GM12878 (cell line): ENCODE measurements around the gene FARS2. TPM values are rescaled to one million over a fixed set of nuclear protein-coding genes. Genes with fewer than 3 reads are reported as not detected.

Experiments used
- ATAC-seq: fragments of 200-7000 bp; cut with Tn5 transposase; 3 replicates; pipeline ENCODE4 v1.9.1; 2020; ENCODE audit warnings: mild to moderate bottlenecking, moderate library complexity
- BruUV-seq: library from RNA; stranded (reverse); fragments of 400-500 nt; replicated peaks from 2 replicates; lab custom pipeline; 2021; lab: Mats Ljungman, UMichigan
- CTCF ChIA-PET: fragments of 300-600 bp; sonication (Branson Sonifier 250); formaldehyde crosslinking; extraction: SDS; loops from one replicate; lab custom pipeline; 2021; ENCODE audit warnings: inconsistent platforms; lab: Yijun Ruan, JAX
- POLR2A ChIA-PET: fragments of 350-600 bp; formaldehyde crosslinking; extraction: SDS; loops from one replicate; lab custom pipeline; 2021; ENCODE audit warnings: inconsistent platforms; lab: Charles Lee
- RAD21 ChIA-PET: fragments of 300-600 bp; sonication (Branson Sonifier 250); formaldehyde crosslinking; loops from one replicate; lab custom pipeline; 2023; ENCODE audit warnings: antibody characterized with exemption; ENCODE audit not compliant: unreplicated experiment; lab: Charles Lee
- SMC1A ChIA-PET: fragments of 300-600 bp; sonication (Branson Sonifier 250); formaldehyde crosslinking; loops from one replicate; lab custom pipeline; 2023; ENCODE audit not compliant: unreplicated experiment, uncharacterized antibody; lab: Charles Lee
- DNase-seq: peaks from one replicate; pipeline ENCODE4 v3.0.0-alpha.2; 2011; ENCODE audit warnings: low read depth, low spot score
- FAIRE-seq: peaks from 3 replicates; lab custom pipeline; 2011; peaks lifted over from hg19 to GRCh38; lab: Jason Lieb, UNC
- H2AFZ ChIP-seq: 2 replicates; pipeline ENCODE4 v1.6.0; 2011; ENCODE audit warnings: low read depth, low read length, control low read depth; ENCODE audit not compliant: control insufficient read depth
- H3K27ac ChIP-seq: 2 replicates; pipeline ENCODE4 v1.5.1; 2011; ENCODE audit warnings: control low read depth; ENCODE audit not compliant: control insufficient read depth, insufficient read depth
- H3K27me3 ChIP-seq, 2 experiments: replicated peaks in 1 of 2; 2 replicates each; pipeline versions ENCODE4 v1.6.0 to v1.6.1; 2011; ENCODE audit warnings: low read length in 1 of 2; ENCODE audit not compliant: control insufficient read depth in 2 of 2, insufficient read depth in 2 of 2
- H3K36me3 ChIP-seq, 2 experiments: 2 replicates each; pipeline ENCODE4 v1.5.1; 2011; ENCODE audit warnings: low read length in 1 of 2; ENCODE audit not compliant: control insufficient read depth in 2 of 2, insufficient read depth in 2 of 2
- H3K4me1 ChIP-seq: 2 replicates; pipeline ENCODE4 v1.6.1; 2011; ENCODE audit warnings: mild to moderate bottlenecking, low read length, moderate library complexity, mixed read lengths; ENCODE audit not compliant: control insufficient read depth, insufficient read depth
- H3K4me2 ChIP-seq: 2 replicates; pipeline ENCODE4 v1.6.0; 2011; ENCODE audit warnings: control low read depth; ENCODE audit not compliant: control insufficient read depth, insufficient read depth
- H3K4me3 ChIP-seq: fragments of 200-600 bp; sonication (generic); 2 replicates; pipeline ENCODE4 v1.5.1; 2016
- H3K79me2 ChIP-seq: 2 replicates; pipeline ENCODE4 v1.6.0; 2011; ENCODE audit warnings: low read length; ENCODE audit not compliant: control insufficient read depth, insufficient read depth
- H3K9ac ChIP-seq: 2 replicates; pipeline ENCODE4 v1.8.0; 2011; ENCODE audit warnings: low read length, control low read depth, mixed read lengths; ENCODE audit not compliant: control insufficient read depth, insufficient read depth
- H3K9me3 ChIP-seq: replicated peaks from 3 replicates; pipeline ENCODE4 v1.5.1; 2011; ENCODE audit warnings: mild to moderate bottlenecking, low read length; ENCODE audit not compliant: control insufficient read depth, insufficient read depth
- H4K20me1 ChIP-seq: 2 replicates; pipeline ENCODE4 v1.6.0; 2011; ENCODE audit not compliant: control insufficient read depth, insufficient read depth
- EP300 ChIP-seq, 2 experiments: fragments of 150-350 bp in 1 of 2; IDR thresholded peaks; 2 replicates each; pipeline ENCODE4 v1.6.1; 2011 to 2012; ENCODE audit warnings: low read depth in 2 of 2, low read length in 2 of 2, borderline replicate concordance in 1 of 2, improper control_type of control experiment in 1 of 2, inconsistent platforms in 1 of 2; ENCODE audit not compliant: control insufficient read depth in 1 of 2
- KAT2A ChIP-seq: conservative IDR thresholded peaks from 2 replicates; pipeline ENCODE4 v1.6.1; 2011; ENCODE audit warnings: low read depth, low read length; ENCODE audit not compliant: control insufficient read depth
- MYC ChIP-seq: IDR thresholded peaks from 2 replicates; pipeline ENCODE4 v1.6.1; 2011; ENCODE audit warnings: mild to moderate bottlenecking, low read length, moderate library complexity, inconsistent platforms; ENCODE audit not compliant: insufficient read depth, insufficient replicate concordance, insufficient read length, severe bottlenecking
- NFIC ChIP-seq: IDR thresholded peaks from 2 replicates; pipeline ENCODE4 v1.6.1; 2012; ENCODE audit warnings: low read depth, mild to moderate bottlenecking, inconsistent platforms, low read length, moderate library complexity
- PAX8 ChIP-seq: fragments of 450-650 bp; IDR thresholded peaks from 2 replicates; pipeline ENCODE4 v1.6.1; 2017; ENCODE audit warnings: mild to moderate bottlenecking, moderate library complexity
- RB1 ChIP-seq: fragments of 450-650 bp; formaldehyde crosslinking; IDR thresholded peaks from 2 replicates; pipeline ENCODE4 v1.6.1; 2017; ENCODE audit warnings: mild to moderate bottlenecking, borderline replicate concordance
- SRF ChIP-seq, 2 experiments: IDR thresholded peaks; 2 replicates each; pipeline ENCODE4 v1.6.1; 2011; ENCODE audit warnings: low read depth in 2 of 2, low read length in 2 of 2, mild to moderate bottlenecking in 1 of 2, moderate library complexity in 1 of 2
- TBL1XR1 ChIP-seq: IDR thresholded peaks from 2 replicates; pipeline ENCODE4 v1.6.1; 2012; ENCODE audit warnings: low read depth, low read length, improper control_type of control experiment
- TCF3 ChIP-seq: IDR thresholded peaks from 2 replicates; pipeline ENCODE4 v1.6.1; 2012; ENCODE audit warnings: low read depth, mild to moderate bottlenecking, low read length, borderline replicate concordance; ENCODE audit not compliant: insufficient read depth
- WRNIP1 ChIP-seq: IDR thresholded peaks from 2 replicates; pipeline ENCODE4 v1.6.1; 2011; ENCODE audit warnings: low read depth, low read length, improper control_type of control experiment, borderline replicate concordance
- ZNF622 ChIP-seq: fragments of 450-650 bp; IDR thresholded peaks from 2 replicates; pipeline ENCODE4 v1.6.1; 2017; ENCODE audit warnings: mild to moderate bottlenecking, inconsistent platforms
- WGBS: methylation state at CpG from one replicate; pipeline ENCODE4 v1.1.6; 2016; ENCODE audit warnings: low lambda C conversion rate; ENCODE audit not compliant: insufficient replicate concordance, insufficient coverage; ENCODE audit errors: missing lambda C conversion rate; 5-methylcytosine and 5-hydroxymethylcytosine counted together
- in situ Hi-C: fragments of 300-500 bp; cut with MboI; formaldehyde crosslinking; loops from 9 replicates; pipeline ENCODE4 v1.14.3; 2018; ENCODE audit warnings: mixed read lengths
- intact Hi-C: fragments of 100-400 bp; cut with micrococcal nuclease; formaldehyde crosslinking; loops from one replicate; pipeline ENCODE4 v1.14.2; 2022; ENCODE audit not compliant: unreplicated experiment
- polyA plus RNA-seq, 11 experiments: library from polyadenylated mRNA; depleted of rRNA in 4 of 11; unstranded in 6 of 11; stranded (reverse) in 5 of 11; fragments of >200 nt; fragmentation: Nextera tagmentation in 4 of 11; fragmentation: Illumina TruSeq in 1 of 11; extraction: Ambion mirVana in 4 of 11; extraction: Trizol in 1 of 11; gene quantifications; 1 replicate in 1 of 11; 2 replicates in 10 of 11; pipeline versions ENCODE4 v1.2.1 to v1.2.3, GENCODE V29; 2011 to 2016; ENCODE audit warnings: inconsistent platforms in 2 of 11, missing spikeins in 2 of 11, low read depth in 1 of 11
- total RNA-seq, 4 experiments: library from RNA; depleted of rRNA in 3 of 4; stranded (reverse); fragments of >200 nt in 3 of 4; fragmentation: Illumina TruSeq in 1 of 4; extraction: Trizol in 1 of 4; gene quantifications; 2 replicates each; pipeline versions ENCODE4 v1.2.1 to v1.2.3, GENCODE V29; 2013 to 2021
- TF ChIP-seq, protein P1 (sequence below): IDR thresholded peaks from 2 replicates; pipeline ENCODE4 v1.6.1; 2012; ENCODE audit warnings: improper control_type of control experiment, low read depth, low read length; ENCODE audit not compliant: insufficient replicate concordance
- TF ChIP-seq, protein P2 (sequence below): IDR thresholded peaks from 2 replicates; pipeline ENCODE4 v1.6.1; 2011; ENCODE audit warnings: low read depth, mild to moderate bottlenecking, low read length, moderate library complexity, borderline replicate concordance; ENCODE audit errors: extremely low read depth
- TF ChIP-seq, protein P3 (sequence below): IDR thresholded peaks from 2 replicates; pipeline ENCODE4 v1.6.1; 2011; ENCODE audit warnings: mild to moderate bottlenecking, low read depth, low read length, moderate library complexity; ENCODE audit not compliant: insufficient replicate concordance
- TF ChIP-seq, protein P4 (sequence below): IDR thresholded peaks from 2 replicates; pipeline ENCODE4 v1.6.1; 2012; ENCODE audit warnings: low read length, inconsistent platforms

Gene FARS2
- total and polyA plus RNA-seq, 10 of the 15 experiments (the other 5 are each of a cell fraction or from before 2014, with no cell fraction given), result 16.8 to 46.7 (median 25.6) TPM

DNA sequence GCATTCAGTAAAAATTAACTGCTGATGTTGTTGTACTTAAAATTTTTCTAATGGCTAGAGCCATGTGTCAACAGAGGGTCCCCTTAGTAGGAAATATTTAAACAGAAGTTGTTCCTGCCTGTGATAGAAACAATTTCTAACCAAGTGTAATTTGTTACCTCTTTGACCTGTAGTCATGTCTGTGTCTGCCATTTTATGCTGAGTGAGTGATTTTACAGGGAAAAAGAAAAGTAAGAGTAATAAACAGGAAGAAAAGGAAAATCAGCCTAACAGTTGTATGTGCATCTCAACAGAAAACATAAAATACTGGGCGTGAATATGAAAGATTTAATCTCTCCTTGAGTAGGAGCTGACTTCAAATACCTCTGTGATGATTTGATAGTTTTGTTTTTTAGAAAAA, 172.0 kb downstream of the FARS2 start:
- Histone ChIP-seq H3K4me2 (no peak overlapping the region), H3K79me2 (no peaks in the 10 kb centered on the region), H4K20me1 (no peaks in the 10 kb centered on the region), H3K36me3 (no peaks in the 10 kb centered on the region; a peak in 1 of 4 replicates), H3K4me1 (no peaks in the 10 kb centered on the region), H3K9me3 (no peaks in the 10 kb centered on the region), H2AFZ (no peak overlapping the region), H3K4me3 (no peak overlapping the region), H3K27me3 (no peaks in the 10 kb centered on the region), H3K9ac (no peak overlapping the region), H3K27ac (no peak overlapping the region)
- ChIA-PET POLR2A (no interaction called here), RAD21 (no interaction called here), SMC1A (interaction anchor here (0.9 kb wide), 1 partner anchor 8 kb away, joined by 3 read pairs; no protein-coding TSS in a partner anchor), CTCF (interaction anchor here (1.3 kb wide), 1 partner anchor 138 kb away, joined by 3 read pairs; no protein-coding TSS in a partner anchor)
- ATAC-seq, result no peak
- FAIRE-seq, result no peak
- in situ Hi-C loops (no loop called here), intact Hi-C loops (no loop called here)
- no TSS peak for BruUV-seq
- no peak for DNase-seq
- 100% methylated on average over 1 of the region's 1 CpG for WGBS
- TF ChIP-seq, protein P1, sequence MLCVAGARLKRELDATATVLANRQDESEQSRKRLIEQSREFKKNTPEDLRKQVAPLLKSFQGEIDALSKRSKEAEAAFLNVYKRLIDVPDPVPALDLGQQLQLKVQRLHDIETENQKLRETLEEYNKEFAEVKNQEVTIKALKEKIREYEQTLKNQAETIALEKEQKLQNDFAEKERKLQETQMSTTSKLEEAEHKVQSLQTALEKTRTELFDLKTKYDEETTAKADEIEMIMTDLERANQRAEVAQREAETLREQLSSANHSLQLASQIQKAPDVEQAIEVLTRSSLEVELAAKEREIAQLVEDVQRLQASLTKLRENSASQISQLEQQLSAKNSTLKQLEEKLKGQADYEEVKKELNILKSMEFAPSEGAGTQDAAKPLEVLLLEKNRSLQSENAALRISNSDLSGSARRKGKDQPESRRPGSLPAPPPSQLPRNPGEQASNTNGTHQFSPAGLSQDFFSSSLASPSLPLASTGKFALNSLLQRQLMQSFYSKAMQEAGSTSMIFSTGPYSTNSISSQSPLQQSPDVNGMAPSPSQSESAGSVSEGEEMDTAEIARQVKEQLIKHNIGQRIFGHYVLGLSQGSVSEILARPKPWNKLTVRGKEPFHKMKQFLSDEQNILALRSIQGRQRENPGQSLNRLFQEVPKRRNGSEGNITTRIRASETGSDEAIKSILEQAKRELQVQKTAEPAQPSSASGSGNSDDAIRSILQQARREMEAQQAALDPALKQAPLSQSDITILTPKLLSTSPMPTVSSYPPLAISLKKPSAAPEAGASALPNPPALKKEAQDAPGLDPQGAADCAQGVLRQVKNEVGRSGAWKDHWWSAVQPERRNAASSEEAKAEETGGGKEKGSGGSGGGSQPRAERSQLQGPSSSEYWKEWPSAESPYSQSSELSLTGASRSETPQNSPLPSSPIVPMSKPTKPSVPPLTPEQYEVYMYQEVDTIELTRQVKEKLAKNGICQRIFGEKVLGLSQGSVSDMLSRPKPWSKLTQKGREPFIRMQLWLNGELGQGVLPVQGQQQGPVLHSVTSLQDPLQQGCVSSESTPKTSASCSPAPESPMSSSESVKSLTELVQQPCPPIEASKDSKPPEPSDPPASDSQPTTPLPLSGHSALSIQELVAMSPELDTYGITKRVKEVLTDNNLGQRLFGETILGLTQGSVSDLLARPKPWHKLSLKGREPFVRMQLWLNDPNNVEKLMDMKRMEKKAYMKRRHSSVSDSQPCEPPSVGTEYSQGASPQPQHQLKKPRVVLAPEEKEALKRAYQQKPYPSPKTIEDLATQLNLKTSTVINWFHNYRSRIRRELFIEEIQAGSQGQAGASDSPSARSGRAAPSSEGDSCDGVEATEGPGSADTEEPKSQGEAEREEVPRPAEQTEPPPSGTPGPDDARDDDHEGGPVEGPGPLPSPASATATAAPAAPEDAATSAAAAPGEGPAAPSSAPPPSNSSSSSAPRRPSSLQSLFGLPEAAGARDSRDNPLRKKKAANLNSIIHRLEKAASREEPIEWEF, result no peak
- TF ChIP-seq TCF3 (no peak), MYC (no peak), RB1 (no peak), ZNF622 (no peak), WRNIP1 (no peak), NFIC (no peak), PAX8 (no peak), SRF (IDR thresholded peaks at IDR 0.05; ENCODE audit: low read depth in 2 of 2, low read length in 2 of 2) (no peak), KAT2A (no peak), TBL1XR1 (no peak), EP300 (IDR thresholded peaks at IDR 0.05; ENCODE audit: borderline replicate concordance in 1 of 2, control insufficient read depth in 1 of 2, low read depth in 2 of 2, low read length in 2 of 2) (no peak)
- TF ChIP-seq, protein P2, sequence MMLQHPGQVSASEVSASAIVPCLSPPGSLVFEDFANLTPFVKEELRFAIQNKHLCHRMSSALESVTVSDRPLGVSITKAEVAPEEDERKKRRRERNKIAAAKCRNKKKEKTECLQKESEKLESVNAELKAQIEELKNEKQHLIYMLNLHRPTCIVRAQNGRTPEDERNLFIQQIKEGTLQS, result no peak
- TF ChIP-seq, protein P3, sequence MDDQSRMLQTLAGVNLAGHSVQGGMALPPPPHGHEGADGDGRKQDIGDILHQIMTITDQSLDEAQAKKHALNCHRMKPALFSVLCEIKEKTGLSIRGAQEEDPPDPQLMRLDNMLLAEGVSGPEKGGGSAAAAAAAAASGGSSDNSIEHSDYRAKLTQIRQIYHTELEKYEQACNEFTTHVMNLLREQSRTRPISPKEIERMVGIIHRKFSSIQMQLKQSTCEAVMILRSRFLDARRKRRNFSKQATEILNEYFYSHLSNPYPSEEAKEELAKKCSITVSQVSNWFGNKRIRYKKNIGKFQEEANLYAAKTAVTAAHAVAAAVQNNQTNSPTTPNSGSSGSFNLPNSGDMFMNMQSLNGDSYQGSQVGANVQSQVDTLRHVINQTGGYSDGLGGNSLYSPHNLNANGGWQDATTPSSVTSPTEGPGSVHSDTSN, result no peak
- TF ChIP-seq, protein P4, sequence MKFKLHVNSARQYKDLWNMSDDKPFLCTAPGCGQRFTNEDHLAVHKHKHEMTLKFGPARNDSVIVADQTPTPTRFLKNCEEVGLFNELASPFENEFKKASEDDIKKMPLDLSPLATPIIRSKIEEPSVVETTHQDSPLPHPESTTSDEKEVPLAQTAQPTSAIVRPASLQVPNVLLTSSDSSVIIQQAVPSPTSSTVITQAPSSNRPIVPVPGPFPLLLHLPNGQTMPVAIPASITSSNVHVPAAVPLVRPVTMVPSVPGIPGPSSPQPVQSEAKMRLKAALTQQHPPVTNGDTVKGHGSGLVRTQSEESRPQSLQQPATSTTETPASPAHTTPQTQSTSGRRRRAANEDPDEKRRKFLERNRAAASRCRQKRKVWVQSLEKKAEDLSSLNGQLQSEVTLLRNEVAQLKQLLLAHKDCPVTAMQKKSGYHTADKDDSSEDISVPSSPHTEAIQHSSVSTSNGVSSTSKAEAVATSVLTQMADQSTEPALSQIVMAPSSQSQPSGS, result no peak
